ENCODE data around the gene RPS6KA2.

RPS6KA2 gene

GRCh38 chr6:166644681-166645080 is 17.6 kb upstream of the RPS6KA2 start:
- DNase-seq (ENCODE audit: low read depth) = no peak
- no peak for TF ChIP-seq CTCF (IDR thresholded peaks at IDR 0.05; ENCODE audit: control insufficient read depth, extremely low read depth, insufficient read depth)

GRCh38 chr6:166643891-166644590 is 17.0 kb upstream of the RPS6KA2 start:
- TF ChIP-seq CTCF (IDR thresholded peaks at IDR 0.05; ENCODE audit: control insufficient read depth, extremely low read depth, insufficient read depth) = no peak
- DNase-seq (ENCODE audit: low read depth) = no peak
- no peak overlapping the region for H3K4me3 ChIP-seq (ENCODE audit: low read depth, low read length)

More at GRCh38 chr6:166644681-166645080, 17.6 kb upstream of the RPS6KA2 start:
- no peak overlapping the region for H3K4me3 ChIP-seq (ENCODE audit: low read depth, low read length)

- no peak overlapping the region for H3K4me3 ChIP-seq (ENCODE audit: low read depth, low read length)
- DNase-seq (ENCODE audit: low read depth) = no peak
- TF ChIP-seq CTCF (IDR thresholded peaks at IDR 0.05; ENCODE audit: control insufficient read depth, extremely low read depth, insufficient read depth) = no peak
Observed at GRCh38 chr6:166642646-166643045, 15.6 kb upstream of the RPS6KA2 start.

GRCh38 chr6:166640342-166641043 is 13.4 kb upstream of the RPS6KA2 start:
- no peak overlapping the region for H3K4me3 ChIP-seq (ENCODE audit: low read depth, low read length)
- TF ChIP-seq CTCF (IDR thresholded peaks at IDR 0.05; ENCODE audit: control insufficient read depth, extremely low read depth, insufficient read depth) = no peak
- no peak for DNase-seq (ENCODE audit: low read depth)

- no peak for DNase-seq (ENCODE audit: low read depth)
- TF ChIP-seq CTCF (IDR thresholded peaks at IDR 0.05; ENCODE audit: control insufficient read depth, extremely low read depth, insufficient read depth) = no peak
- no peak overlapping the region for H3K4me3 ChIP-seq (ENCODE audit: low read depth, low read length)
Observed at GRCh38 chr6:166639921-166640320, 12.9 kb upstream of the RPS6KA2 start.

- DNase-seq (ENCODE audit: low read depth) = no peak
- H3K4me3 ChIP-seq (ENCODE audit: low read depth, low read length) = no peak overlapping the region
- TF ChIP-seq CTCF (IDR thresholded peaks at IDR 0.05; ENCODE audit: control insufficient read depth, extremely low read depth, insufficient read depth) = no peak
Observed at GRCh38 chr6:166638573-166638964, 11.5 kb upstream of the RPS6KA2 start.

All from LNCaP clone FGC (cell line).